ENCODE results near the gene BCDIN3D.
"Not testable (repeated sequence)": the region's sequence is repeated elsewhere in the genome, so short reads cannot be mapped to it uniquely, and the experiment has no call there.

Gene BCDIN3D

DNA sequence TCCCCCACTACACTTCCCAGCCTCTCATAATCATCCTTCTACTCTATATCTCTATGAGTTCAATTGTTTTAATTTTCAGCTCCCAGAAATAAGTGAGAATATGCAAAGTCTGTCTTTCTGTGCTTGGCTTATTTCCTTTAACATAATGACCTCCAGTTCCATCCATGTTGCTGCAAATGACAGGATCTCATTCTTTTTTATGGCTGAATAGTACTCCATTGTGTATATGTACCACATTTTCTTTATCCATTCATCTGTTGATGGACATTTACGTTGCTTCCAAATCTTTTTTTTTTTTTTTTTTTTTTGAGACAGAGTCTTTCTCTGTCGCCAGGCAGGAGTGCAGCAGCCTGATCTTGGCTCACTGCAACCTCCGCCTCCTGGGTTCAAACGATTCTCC lies 13.0 kb upstream of the BCDIN3D start:
- not testable (repeated sequence) for DNase-seq (ENCODE audit: low read depth)

DNA sequence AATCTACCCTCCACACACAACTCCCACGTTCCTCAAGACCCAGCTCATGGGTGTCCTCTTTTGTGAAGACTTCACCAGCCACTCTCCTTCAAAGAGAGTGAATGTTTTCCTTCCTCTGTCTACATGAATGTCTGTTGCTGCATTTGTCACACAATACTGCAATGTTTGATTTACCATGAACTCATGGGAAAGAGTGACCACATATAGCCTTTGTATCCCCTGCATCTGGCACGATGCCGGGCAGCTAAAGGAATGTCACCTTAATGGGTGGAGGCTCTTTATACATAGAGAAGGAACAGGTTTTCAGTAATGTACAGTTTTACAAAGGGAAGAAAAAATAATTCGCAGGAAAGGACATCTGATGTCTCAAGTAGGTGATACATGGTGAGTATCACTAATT lies 12.1 kb upstream of the BCDIN3D start:
- DNase-seq (ENCODE audit: low read depth) = no peak

DNA sequence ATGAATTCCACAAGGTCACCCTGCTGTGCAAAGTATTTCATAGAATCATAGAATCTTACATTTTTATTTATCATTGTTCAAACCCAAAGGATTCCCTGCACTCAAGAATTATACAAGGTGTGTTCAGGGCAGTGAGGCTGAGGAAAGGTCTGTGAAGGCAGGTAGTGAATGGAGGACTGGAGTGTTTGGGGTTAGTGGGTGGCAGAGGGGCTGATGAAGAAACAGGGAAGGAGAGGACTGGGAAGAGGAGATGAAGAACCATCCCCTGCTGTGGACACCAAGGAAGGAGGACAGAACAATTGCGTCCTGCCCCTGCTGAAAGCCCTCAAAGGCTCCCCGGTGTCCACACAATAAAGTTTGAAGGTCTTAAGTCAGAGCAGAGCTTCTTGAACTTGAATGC lies 10.8 kb upstream of the BCDIN3D start:
- no peak for DNase-seq (ENCODE audit: low read depth)

DNA sequence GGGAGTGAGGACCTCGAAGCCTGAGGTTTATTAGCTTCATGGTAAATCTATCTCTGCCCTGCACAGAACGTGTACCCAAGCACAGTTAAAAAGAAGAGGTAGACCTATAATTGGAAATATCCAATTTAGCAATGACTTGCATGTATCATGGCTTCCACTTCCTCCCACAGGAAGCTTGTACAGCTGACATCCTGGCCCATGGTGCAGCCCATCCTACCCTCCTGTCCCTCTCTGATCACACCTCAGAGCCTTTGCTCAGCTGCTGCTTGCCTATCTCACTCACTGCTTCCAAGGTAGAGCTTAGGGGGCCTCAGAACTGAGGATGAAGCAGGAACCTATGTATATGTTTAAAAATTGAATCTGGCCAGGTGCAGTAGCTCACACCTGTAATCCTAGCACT lies 4.3 kb upstream of the BCDIN3D start:
- no peak for DNase-seq (ENCODE audit: low read depth)

DNA sequence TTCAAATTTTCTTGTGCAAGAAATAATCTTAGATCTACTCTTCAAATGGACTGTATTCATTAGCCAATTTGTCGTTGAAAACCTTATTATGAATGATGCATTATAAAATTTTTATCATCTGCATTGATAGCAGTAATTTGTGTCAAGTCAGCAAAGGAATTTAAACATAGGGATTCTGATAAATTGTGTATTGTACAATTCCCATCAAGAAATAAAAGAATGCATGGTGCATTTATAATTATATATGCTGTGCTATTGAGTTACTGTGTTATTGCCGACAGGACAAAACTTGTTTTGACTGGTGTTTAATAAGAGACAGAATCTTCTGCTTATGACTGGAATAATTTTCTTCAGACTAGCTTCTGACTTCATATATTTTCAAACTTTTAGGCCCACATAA lies 3.1 kb upstream of the BCDIN3D start:
- DNase-seq (ENCODE audit: low read depth) = no peak

DNA sequence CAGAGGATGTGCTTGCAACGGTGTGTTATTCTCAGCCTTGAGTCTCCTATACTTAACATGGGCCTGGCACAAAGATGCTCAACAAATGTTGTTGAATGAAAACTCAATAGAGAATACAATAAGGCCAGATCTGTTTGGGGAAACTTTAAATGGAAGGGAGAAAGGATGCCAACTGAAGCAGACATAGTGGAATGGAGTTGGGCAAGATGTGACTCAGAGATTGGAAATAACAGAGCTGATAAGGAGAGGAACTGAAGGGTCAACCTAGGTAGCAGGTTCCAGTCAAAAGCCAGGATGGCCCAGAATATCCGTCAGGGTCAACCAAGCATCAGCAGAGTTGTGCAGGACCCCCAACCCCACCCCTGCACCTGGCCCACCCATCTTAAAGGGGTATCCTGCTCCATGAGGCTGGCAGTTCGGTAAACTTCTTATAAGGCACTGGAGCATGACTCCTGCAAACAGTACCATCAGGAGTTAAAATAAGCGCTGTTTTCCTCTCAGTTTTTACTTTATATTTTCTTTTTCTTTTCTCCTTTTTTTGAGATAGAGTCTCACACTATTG lies 1.1 kb upstream of the BCDIN3D start:
- DNase-seq (ENCODE audit: low read depth) = no peak

DNA sequence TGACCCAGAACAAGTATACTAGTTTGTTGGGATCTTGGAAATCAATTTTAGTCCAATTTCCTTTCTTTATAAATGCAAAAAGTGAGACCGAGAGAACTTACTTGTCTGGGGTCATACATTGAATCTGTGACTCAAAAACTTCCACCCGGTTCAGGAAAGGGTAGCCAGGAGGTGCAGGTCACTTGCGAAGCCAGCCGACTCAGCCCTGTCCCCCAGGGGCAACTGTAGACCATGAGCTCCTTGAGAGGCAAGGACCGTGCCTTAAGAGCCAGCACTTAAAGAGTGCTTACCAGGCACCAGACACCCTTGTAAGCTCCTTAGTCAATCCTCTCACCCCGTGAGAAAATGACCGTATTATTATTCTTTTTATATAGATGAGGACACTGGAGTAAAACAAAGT lies 505 bp upstream of the BCDIN3D start:
- DNase-seq (ENCODE audit: low read depth) = no peak

DNA sequence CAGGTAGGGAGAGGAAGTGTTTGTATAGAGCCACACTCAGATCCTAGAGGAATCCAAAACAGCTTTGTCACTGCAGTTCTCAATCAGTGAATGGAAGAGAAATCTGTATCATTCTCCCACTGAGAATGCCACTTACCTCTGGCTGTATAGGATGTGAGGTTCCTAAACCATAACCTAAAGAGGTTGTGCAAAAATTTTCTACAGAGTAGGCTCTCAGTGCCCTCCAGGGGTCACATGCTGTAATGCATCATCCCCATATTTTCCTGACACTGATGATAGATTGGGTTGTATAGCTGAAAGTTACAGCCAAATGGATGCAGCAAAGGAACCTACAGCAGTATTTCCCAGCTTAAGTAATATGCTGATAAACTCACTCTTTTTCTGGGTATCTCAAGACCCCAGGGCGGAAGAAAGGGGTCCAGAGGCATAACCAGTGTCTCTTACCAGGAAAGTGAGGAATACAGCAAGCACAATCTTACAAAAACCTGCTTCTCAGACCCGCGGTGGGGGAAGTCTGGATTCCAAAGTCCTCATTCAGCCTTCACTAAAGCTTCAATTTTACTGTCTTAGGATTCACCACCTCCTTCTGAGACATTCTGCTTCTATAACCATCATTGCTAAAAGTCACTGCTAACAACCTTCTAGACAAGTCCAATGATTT lies 3.8 kb downstream of the BCDIN3D start:
- no peak for DNase-seq (ENCODE audit: low read depth)

DNA sequence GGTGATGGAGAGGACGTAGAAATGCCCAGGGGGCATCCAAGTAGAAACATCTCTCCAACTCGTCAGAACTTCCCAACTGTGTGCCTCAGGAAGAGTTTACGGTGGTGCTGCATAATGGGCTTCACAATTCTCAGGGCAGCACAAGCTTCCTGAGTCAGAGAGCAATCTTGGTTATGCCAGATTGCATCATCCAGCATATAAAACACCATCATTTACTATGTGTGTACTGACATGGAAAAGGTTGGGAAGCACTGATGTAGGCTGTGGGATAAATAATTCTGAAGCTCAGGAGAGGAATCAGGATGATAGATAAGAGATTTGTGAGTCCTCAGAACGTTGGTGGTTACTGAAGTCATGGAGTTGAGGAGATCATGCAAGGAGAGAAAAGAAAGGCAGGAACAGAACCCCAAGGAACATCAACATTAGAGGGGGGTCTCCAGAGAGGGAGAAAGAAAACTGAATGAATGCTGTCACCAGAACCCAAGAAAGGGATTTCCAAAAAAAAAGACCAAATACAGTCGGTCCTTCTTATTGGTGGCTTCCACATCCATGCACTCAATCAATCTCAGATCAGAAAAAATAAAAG lies 10.0 kb downstream of the BCDIN3D start:
- DNase-seq (ENCODE audit: low read depth) = no peak

DNA sequence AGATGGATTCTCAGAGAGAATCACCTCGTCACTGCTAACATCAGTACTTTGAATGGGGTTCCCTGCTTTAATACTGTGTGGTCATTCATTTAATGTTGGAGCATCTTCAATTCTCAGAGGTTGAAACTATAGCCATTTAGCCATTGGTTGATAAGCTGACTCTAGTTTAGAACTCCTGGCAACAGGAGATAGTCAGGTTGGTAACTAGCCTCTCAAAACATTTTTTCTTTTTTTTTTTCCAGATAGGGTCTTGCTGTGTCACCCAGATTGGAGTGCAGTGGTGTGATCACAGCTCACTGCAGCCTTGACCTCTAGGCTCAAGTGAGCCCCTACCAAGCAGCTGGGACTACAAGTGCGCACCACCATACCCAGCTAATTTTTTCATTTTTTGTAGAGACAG lies 11.2 kb downstream of the BCDIN3D start:
- no peak for DNase-seq (ENCODE audit: low read depth)

DNA sequence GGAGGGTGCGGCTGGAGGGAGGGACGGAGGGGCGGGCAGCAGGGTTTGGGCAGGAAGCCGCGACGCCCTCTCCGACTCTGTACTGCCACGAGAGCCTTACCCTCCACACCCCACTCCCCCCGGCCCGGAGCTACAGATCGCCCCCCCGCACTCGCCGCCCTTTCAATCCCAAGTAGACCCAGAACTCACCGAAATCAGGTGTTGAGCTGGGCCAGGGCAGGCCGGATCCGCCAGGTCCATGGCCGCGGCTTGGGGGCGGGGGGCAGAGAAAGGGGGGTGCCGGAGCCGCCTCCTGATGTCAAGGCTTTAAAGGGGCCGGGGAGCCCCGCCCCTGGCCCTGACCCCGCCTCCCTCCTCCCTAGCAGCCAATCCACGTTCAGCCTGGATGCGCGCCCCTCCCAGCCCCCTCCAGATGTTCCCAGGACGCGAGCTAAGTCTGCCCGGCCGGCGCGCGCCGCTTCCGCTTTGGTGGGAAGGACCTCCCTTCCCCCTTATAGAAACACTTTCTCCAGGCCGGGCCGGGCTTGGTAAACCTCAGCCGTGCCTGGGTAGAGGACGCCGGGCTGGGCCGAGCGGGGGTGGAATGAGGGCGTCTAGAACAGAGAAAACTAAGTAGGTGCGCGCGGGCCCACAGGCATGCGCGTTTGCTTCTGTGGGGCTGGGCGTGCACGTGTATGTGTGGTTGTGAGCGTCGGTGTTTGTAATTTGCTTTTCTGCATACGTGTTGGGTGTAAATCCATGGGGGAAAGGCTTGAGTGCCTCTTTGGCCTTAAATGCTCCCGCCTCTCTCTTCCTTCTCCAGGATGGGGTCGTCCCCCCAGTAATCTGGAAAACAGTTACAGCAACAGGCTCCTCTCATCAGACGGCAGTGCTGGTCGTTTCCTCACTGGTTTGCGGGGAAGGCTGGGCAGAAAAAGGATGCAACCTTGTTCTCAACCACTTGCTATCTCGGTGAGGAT lies 14.5 kb downstream of the BCDIN3D start, which contains the start of gene NCKAP5L:
NCKAP5L (minus strand) TSS at position 281 of the 959 bp plus-strand sequence. CDS start 24,369 bp downstream, outside the sequence.
- peak; percentile 85 for DNase-seq (ENCODE audit: low read depth)

DNA sequence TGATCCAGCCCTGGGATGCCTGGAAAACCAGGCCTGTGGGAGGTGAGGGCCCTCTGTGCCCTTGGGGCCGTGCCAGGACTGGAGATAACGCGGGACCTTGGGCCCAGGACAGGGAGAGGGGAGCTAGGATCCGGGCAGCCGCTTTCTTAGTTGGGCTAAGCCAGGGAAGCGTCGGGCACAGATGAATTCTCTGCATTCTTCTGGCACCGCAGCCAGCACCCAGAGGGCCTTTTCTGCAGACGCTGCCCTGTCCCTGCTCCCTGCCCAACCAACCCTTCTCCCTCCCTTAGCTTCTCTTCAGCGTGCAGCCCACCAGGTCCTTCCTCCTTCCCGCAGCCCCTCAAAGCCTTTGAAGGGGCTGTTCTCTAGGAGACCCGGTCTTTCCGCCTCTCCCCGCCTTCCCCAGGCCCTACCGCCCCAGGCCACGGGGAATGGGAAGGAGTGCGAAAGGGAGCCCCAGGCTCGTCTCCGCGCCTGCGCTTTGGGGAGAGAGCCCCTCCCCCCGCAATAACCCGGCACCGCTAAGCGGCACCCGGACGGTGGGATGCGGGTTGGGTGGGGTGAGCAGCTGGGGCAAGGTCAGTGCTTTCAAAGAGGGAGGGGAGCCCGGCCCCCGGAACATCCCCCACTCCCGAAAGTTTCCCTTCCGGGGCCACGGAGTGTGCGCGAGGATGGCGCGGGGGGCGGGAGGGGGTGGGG lies 15.4 kb downstream of the BCDIN3D start:
- no peak for DNase-seq (ENCODE audit: low read depth)

DNA sequence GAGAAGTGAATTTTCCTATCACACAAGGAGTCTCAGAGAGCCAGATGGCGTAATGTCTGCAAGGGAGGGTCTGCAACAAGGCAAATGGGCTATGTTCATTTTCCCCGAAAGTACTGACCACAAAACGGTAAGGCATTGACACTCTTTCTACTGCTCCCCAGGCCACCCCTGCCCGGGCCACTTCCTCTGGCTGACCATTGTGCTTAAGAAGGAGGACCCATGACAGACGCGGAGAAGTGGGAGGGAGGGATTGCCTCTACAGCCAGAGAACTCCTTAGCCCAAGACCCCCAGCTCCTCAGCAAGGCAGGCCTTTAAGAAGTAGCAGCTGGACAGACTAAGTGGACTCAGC lies 15.9 kb downstream of the BCDIN3D start:
- no peak for DNase-seq (ENCODE audit: low read depth)

DNA sequence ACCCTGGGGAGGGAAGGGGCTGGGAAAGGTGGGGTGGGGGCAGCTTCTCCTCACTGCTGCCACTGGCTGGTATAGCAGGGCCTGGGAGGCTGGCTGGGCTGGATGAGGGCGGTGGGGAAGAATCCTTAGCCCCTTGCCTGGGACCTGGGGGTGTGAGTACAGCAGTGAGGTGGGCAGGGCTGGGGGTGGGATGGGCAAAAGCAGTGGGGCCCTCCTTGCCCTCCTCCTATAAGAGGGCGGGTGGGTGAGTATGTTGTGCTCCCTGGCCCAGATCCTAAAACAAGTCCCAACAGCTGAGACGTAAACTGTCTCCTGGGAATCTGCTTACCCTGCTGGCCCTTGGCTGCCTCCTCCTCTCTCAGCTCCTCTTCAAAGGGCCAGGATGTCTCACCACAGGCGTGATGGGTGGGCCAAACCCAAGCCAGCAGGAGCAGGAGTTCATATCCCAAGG lies 16.9 kb downstream of the BCDIN3D start:
- DNase-seq (ENCODE audit: low read depth) = no peak

DNA sequence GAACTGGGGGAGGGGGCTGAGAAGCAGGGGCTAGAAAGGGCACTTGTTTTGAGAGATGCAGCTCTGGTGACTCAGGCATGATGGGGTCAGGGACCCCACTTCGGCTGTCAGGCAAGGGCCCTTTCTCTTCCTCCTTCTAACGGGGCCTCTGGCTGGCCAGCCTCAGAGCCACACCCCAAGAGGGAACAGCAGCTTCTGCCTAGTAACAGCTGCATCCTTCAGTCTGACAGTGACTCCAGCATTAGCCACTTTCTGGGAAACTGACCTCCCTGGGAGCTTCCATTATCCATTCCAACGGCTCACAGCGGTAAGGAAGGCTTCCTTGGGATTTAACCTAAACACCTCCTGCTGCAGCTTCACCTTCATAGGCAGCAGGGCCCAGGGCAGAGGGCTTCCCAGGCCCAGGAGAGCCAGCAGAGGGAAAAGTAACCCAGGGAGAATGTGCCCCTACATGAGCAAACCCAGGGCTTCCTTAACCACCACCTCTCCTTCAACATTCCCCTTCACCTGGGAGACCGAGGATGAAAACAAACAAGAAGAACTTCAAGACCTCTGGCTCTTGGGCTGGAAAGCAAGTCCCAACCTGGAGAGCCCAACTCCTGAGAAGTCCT lies 17.4 kb downstream of the BCDIN3D start:
- no peak for DNase-seq (ENCODE audit: low read depth)

DNA sequence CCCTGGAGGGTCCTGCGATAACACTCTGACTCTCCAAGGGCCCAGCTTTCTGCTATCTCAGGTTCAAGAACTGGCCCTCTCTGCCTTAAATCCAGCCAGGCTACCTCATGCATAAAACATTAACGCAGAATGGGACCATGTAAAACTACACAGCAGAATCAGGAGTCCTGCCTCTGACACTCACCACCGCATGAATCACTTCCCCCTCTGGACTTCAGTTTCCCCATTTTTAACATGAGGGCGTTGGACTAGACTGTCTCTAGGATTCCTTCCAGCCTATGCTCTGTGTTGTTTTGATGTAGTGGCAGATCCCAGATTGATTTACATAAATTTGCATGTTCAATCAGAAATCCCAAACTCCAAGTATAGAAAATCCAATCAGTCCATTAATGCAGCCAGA lies 18.0 kb downstream of the BCDIN3D start:
- no peak for DNase-seq (ENCODE audit: low read depth)

DNA sequence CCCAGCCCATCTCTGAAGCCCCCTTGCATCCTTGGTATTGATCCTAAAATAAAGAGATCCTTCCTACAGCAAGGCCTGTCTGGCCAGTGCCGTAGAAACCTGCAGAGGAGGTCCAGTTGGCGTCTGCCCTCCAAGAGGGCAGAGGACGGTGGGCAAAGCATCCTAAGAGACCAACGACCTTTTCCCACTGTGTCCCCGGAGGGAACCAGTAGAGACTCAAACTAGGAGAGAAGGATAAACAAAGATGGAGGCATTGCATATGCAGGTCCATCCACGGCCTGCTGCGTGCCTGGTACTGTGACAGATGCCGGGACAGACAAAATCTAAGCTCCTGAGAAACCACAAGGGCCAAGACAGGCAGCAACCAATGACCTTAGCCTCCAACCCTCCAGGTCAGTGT lies 18.5 kb downstream of the BCDIN3D start:
- no peak for DNase-seq (ENCODE audit: low read depth)

DNA sequence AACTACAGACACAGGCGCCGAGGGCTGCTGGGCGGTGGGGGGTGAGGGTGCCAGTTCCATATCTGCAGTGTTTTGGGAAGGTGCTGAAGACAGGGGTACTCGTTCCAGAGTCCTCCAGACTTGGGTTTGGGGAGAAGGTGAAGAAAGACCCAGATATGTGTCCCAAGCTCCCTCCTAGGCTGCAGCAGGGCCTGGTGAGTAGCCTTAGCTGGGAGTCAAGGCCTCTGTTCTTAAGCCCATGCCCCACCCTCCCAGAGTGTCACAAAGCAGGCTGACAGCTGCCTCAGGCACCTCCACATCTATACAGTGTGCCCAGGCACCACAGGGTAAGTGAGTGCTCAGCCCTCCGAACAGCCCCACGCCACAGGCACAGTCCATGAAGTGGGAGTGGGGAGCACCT lies 19.0 kb downstream of the BCDIN3D start:
- DNase-seq (ENCODE audit: low read depth) = no peak

DNA sequence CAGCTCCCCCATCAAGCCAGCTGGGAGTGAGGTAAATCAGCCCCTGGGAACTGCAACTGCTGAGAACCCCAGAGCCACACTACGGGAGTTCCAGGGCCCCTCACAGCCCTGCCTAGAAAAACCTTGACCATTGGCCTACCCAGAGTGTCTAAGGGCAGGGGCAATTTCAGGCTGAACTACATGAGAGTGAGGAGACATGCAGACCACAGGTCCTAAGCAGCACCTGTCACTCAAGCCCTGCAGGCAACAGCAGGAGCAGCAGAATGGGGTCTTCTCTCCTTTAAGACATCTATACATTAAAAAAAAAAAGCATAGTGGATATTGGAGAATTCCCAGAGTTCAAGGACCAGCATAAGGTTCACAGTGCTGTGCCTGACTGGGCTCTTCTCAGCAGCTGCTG lies 19.6 kb downstream of the BCDIN3D start:
- no peak for DNase-seq (ENCODE audit: low read depth)

DNA sequence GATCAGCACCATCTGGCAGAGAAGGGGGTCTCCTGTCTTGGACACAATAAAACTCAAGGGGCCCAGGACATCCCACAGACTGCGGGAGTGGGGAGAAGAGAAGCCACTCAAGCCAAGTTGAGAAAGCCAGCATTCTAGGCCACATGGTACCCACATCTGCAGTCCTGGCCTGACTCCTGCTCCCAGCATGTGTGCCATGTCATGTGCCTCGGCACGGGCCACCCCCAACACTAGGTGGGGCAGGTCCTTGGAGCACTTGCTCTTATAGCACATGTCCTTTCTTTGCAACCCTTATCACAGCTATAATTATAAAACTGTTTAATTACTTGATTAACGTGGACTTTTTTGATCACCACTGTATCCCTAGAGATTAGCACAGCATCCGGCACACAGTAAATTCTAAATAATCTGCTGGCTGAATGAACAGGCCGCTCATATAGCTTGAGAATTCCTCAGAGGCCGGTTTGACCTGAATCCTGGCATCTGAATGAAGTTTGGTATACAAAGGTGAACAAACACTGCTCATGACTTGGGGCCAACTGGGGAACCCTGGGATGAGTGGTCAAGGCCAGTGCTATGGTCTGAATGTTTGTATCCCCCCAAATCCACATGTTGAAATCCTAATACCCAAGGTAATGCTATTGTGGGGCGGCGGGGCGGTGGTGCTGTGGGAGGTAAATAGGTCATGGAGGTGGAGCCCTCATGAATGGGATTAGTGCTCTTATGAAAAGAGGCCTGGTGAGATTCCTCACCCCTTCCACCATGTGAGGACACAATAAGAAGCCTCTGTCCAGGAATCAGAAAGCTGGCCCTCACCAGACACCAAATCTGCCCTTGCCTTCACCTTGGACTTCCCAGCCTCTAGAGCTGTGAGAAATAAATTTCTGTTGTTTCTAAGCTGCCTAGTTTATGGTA lies 21.3 kb downstream of the BCDIN3D start:
- no peak for DNase-seq (ENCODE audit: low read depth)

DNA sequence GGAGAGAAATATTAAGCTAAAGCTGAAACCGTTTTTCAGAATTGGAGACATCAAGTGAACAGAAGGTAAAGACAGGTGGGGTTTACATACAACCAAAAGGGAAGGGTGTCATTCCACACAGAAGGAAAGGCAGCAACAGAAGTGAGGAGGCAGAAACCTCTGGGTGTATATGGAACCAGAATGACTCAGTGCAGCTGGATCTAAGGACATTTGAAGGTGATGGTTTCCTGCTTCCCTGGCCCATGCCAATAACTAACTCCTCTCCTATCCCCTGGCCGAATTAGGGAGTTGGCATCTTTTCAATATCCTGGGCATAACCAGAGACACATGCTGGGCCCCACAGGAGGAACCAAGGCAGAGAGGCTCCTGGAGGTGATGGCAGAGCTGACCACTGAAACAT lies 23.1 kb downstream of the BCDIN3D start:
- no peak for DNase-seq (ENCODE audit: low read depth)

All from stimulated activated CD8-positive, alpha-beta memory T cell treated with anti-CD3 and anti-CD28 coated beads, Interleukin-15, amount 100 ng/mL, for 1 hour (primary cell).